ENCODE data around the gene RAP1A.

RAP1A gene

DNA sequence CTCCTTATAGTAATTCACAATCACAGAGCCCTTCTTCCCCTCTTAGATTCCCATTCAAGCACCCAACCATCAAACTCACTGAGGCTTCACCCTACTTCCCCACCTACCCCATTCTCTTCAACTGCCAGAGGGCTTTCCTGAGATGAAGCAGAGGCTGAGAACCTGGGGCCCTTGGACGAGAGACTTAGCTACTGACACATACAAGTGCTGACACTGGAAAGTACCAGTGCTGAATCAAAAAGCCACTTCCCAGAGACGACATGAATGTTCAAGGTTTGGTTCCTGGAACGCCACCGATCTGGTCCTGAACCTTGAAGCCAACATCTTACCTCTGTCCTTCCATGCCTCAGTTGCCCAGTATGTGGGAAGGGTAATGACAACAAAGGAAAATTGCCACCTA lies 16.6 kb upstream of the RAP1A start:
- no peaks in the 10 kb centered on the region for H3K36me3 ChIP-seq (replicated peaks; ENCODE audit: insufficient read depth, low read length)
- H3K4me3 ChIP-seq (ENCODE audit: low read length), result no peak overlapping the region
- DNase-seq, result no peak
- H3K4me2 ChIP-seq (ENCODE audit: low read depth, low read length), result peak overlapping the region; percentile 36
- H3F3A ChIP-seq (ENCODE audit: insufficient read depth, low read length), result peaks cover 24% of the 10 kb centered on the region
- no peaks in the 10 kb centered on the region for H3K27me3 ChIP-seq (replicated peaks; ENCODE audit: insufficient read depth, low read length)
- no peak for TF ChIP-seq EZH2phosphoT487 (IDR thresholded peaks at IDR 0.05; ENCODE audit: low read length)
- TF ChIP-seq, protein P1, sequence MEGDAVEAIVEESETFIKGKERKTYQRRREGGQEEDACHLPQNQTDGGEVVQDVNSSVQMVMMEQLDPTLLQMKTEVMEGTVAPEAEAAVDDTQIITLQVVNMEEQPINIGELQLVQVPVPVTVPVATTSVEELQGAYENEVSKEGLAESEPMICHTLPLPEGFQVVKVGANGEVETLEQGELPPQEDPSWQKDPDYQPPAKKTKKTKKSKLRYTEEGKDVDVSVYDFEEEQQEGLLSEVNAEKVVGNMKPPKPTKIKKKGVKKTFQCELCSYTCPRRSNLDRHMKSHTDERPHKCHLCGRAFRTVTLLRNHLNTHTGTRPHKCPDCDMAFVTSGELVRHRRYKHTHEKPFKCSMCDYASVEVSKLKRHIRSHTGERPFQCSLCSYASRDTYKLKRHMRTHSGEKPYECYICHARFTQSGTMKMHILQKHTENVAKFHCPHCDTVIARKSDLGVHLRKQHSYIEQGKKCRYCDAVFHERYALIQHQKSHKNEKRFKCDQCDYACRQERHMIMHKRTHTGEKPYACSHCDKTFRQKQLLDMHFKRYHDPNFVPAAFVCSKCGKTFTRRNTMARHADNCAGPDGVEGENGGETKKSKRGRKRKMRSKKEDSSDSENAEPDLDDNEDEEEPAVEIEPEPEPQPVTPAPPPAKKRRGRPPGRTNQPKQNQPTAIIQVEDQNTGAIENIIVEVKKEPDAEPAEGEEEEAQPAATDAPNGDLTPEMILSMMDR (IDR thresholded peaks at IDR 0.05; ENCODE audit: low read length), result no peak
- no peak for TF ChIP-seq EZH2 (optimal IDR thresholded peaks at IDR 0.05; ENCODE audit: low read depth, low read length)
- H2AFZ ChIP-seq (ENCODE audit: low read length), result peak overlapping the region; percentile 14; the same call in 1 of the 2 replicates
- H3K27ac ChIP-seq (ENCODE audit: low read length), result peak overlapping the region; percentile 97; the same call in 1 of the 2 replicates
- no peaks in the 10 kb centered on the region for H3K9me3 ChIP-seq (replicated peaks; ENCODE audit: insufficient read depth, low read length)
- peaks cover 59% of the 10 kb centered on the region for H3K4me1 ChIP-seq (ENCODE audit: low read length)
- H4K20me1 ChIP-seq (ENCODE audit: insufficient read depth, low read length), result no peaks in the 10 kb centered on the region
- no peaks in the 10 kb centered on the region for H3K79me2 ChIP-seq (ENCODE audit: low read length)
- no peak overlapping the region for H3K9ac ChIP-seq (ENCODE audit: low read length)
- no peaks in the 10 kb centered on the region for H3K9me2 ChIP-seq (replicated peaks; ENCODE audit: insufficient read depth, low read length)

DNA sequence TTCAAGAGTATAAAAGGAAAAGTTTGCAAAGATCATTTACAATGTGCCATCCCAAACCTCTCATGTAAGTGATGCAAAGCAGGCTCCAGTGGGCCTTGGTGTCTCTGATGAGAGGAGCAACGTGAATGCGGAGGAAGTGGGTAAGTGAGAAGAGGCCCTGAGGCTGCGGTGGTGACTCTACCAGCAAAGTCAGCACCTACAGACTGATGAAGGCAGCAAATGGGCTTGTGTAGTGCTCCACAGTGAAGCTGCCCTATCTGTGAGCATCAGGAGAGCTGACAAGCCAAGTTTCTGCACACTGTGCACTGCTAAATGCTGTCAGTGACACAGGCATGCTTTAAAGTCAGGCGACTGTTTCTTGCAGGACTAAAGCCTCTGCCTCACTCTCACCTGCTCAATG lies 15.6 kb upstream of the RAP1A start:
- H3F3A ChIP-seq (ENCODE audit: insufficient read depth, low read length), result peaks cover 24% of the 10 kb centered on the region
- peaks cover 59% of the 10 kb centered on the region for H3K4me1 ChIP-seq (ENCODE audit: low read length)
- TF ChIP-seq EZH2phosphoT487 (IDR thresholded peaks at IDR 0.05; ENCODE audit: low read length), result no peak
- TF ChIP-seq EZH2 (optimal IDR thresholded peaks at IDR 0.05; ENCODE audit: low read depth, low read length), result no peak
- TF ChIP-seq, protein P1 (IDR thresholded peaks at IDR 0.05; ENCODE audit: low read length), result no peak
- no peaks in the 10 kb centered on the region for H3K27me3 ChIP-seq (replicated peaks; ENCODE audit: insufficient read depth, low read length)
- H3K9me2 ChIP-seq (replicated peaks; ENCODE audit: insufficient read depth, low read length), result no peaks in the 10 kb centered on the region
- no peaks in the 10 kb centered on the region for H3K9me3 ChIP-seq (replicated peaks; ENCODE audit: insufficient read depth, low read length)
- H3K4me2 ChIP-seq (ENCODE audit: low read depth, low read length), result peak overlapping the region; percentile 36; the same call in 1 of the 2 replicates
- no peaks in the 10 kb centered on the region for H3K36me3 ChIP-seq (replicated peaks; ENCODE audit: insufficient read depth, low read length)
- peak overlapping the region; percentile 38; the same call in 1 of the 2 replicates for H3K9ac ChIP-seq (ENCODE audit: low read length)
- peak overlapping the region; percentile 97 for H3K27ac ChIP-seq (ENCODE audit: low read length)
- H4K20me1 ChIP-seq (ENCODE audit: insufficient read depth, low read length), result no peaks in the 10 kb centered on the region
- H3K4me3 ChIP-seq (ENCODE audit: low read length), result no peak overlapping the region
- DNase-seq, result peak; percentile 86
- H2AFZ ChIP-seq (ENCODE audit: low read length), result 0 out of 2 replicates have a peak overlapping the region, but pooled peaks have one; percentile 31
- no peaks in the 10 kb centered on the region for H3K79me2 ChIP-seq (ENCODE audit: low read length)

DNA sequence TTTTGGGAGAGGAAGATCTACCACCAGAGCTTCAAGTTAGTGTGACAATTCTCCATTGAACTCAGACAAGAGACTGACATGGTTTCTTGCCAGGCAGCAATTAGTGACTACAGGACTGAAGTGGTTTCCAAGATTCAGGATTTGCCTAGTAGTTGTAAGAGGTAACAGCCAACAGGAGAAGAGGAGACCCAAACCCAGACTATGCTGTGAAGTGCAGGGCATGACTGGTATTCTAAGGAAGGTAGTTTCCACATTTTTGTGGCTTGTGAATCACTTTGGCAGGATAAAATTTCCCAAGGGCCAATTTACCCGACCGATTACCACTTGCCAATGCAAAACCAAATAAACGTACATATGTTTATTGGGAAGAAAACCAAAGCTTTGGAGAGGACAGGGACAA lies 14.7 kb upstream of the RAP1A start:
- peaks cover 54% of the 10 kb centered on the region for H3K4me1 ChIP-seq (ENCODE audit: low read length)

More for the DNA sequence above, 14.7 kb upstream of the RAP1A start:
- no peaks in the 10 kb centered on the region for H3K27me3 ChIP-seq (replicated peaks; ENCODE audit: insufficient read depth, low read length)
- H3K4me2 ChIP-seq (ENCODE audit: low read depth, low read length), result peak overlapping the region; percentile 1; the same call in 1 of the 2 replicates
- no peak overlapping the region for H2AFZ ChIP-seq (ENCODE audit: low read length)
- no peaks in the 10 kb centered on the region for H3K79me2 ChIP-seq (ENCODE audit: low read length)
- no peak overlapping the region for H3K9ac ChIP-seq (ENCODE audit: low read length)
- peaks cover 24% of the 10 kb centered on the region for H3F3A ChIP-seq (ENCODE audit: insufficient read depth, low read length)
- no peak overlapping the region for H3K4me3 ChIP-seq (ENCODE audit: low read length)
- H3K36me3 ChIP-seq (replicated peaks; ENCODE audit: insufficient read depth, low read length), result no peaks in the 10 kb centered on the region
- no peaks in the 10 kb centered on the region for H4K20me1 ChIP-seq (ENCODE audit: insufficient read depth, low read length)
- no peaks in the 10 kb centered on the region for H3K9me2 ChIP-seq (replicated peaks; ENCODE audit: insufficient read depth, low read length)
- no peak for DNase-seq
- TF ChIP-seq EZH2 (optimal IDR thresholded peaks at IDR 0.05; ENCODE audit: low read depth, low read length), result no peak
- no peak for TF ChIP-seq EZH2phosphoT487 (IDR thresholded peaks at IDR 0.05; ENCODE audit: low read length)
- TF ChIP-seq, protein P1 (IDR thresholded peaks at IDR 0.05; ENCODE audit: low read length), result no peak
- H3K27ac ChIP-seq (ENCODE audit: low read length), result peak overlapping the region; percentile 97
- H3K9me3 ChIP-seq (replicated peaks; ENCODE audit: insufficient read depth, low read length), result no peaks in the 10 kb centered on the region
